K562 (cell line): Measurements from ENCODE around the gene CEP68. TPM values are rescaled to one million over a fixed set of nuclear protein-coding genes. Genes with fewer than 3 reads are reported as not detected.

Experiments
- ELF1 ChIP-seq: fragments of 200-800 bp; sonication (Bioruptor generic); IDR thresholded peaks from 2 replicates; pipeline ENCODE4 v1.6.1; 2016; ENCODE audit warnings: missing genetic modification characterization, missing compliant biosample characterization
- FOXP1 ChIP-seq: sonication (generic); formaldehyde crosslinking; IDR thresholded peaks from 2 replicates; pipeline ENCODE4 v1.8.0; 2022; ENCODE audit warnings: mild to moderate bottlenecking, missing genetic modification reagents
- LARP7 ChIP-seq: fragments of 450-650 bp; IDR thresholded peaks from 2 replicates; pipeline ENCODE4 v1.6.1; 2016
- NEUROD1 ChIP-seq: fragments of 150-350 bp; IDR thresholded peaks from 2 replicates; pipeline ENCODE4 v1.6.1; 2014; ENCODE audit warnings: borderline replicate concordance, low read length, low read depth; ENCODE audit not compliant: partially characterized antibody
- PCBP1 ChIP-seq: fragments of 200-400 bp; formaldehyde crosslinking; IDR thresholded peaks from 2 replicates; pipeline ENCODE4 v1.6.1; 2018; ENCODE audit warnings: mild to moderate bottlenecking, low read depth, low read length; ENCODE audit not compliant: poor library complexity, severe bottlenecking
- RBM15 ChIP-seq: fragments of 200-400 bp; formaldehyde crosslinking; IDR thresholded peaks from 2 replicates; pipeline ENCODE4 v1.6.1; 2018; ENCODE audit warnings: mild to moderate bottlenecking, low read length, moderate library complexity; ENCODE audit not compliant: insufficient read depth
- SIN3B ChIP-seq: fragments of 450-650 bp; IDR thresholded peaks from 2 replicates; pipeline ENCODE4 v1.6.1; 2017; ENCODE audit warnings: low read depth, mild to moderate bottlenecking, moderate library complexity
- SP2 ChIP-seq: IDR thresholded peaks from 2 replicates; pipeline ENCODE4 v1.6.1; 2011; ENCODE audit warnings: mild to moderate bottlenecking, low read depth, low read length, moderate library complexity; ENCODE audit not compliant: poor library complexity, severe bottlenecking; ENCODE audit errors: extremely low read depth
- ZFP30 ChIP-seq: fragments of 250-450 bp; sonication (Bioruptor Pico); IDR thresholded peaks from 2 replicates; pipeline ENCODE4 v1.8.0; 2022; ENCODE audit warnings: moderate library complexity, mild to moderate bottlenecking, inconsistent platforms, borderline replicate concordance
- ZNF3 ChIP-seq: fragments of 250-450 bp; sonication (Bioruptor Pico); IDR thresholded peaks from 2 replicates; pipeline ENCODE4 v1.5.0; 2021; ENCODE audit warnings: mild to moderate bottlenecking, moderate library complexity
- ZNF324 ChIP-seq: fragments of 250-450 bp; sonication (Bioruptor Pico); IDR thresholded peaks from 2 replicates; pipeline ENCODE4 v1.4.0; 2020; ENCODE audit warnings: mild to moderate bottlenecking
- polyA plus RNA-seq, 8 experiments: library from polyadenylated mRNA; depleted of rRNA in 4 of 8; stranded (reverse) in 5 of 8; unstranded in 3 of 8; fragments of >200 nt; fragmentation: Nextera tagmentation in 2 of 8; fragmentation: Illumina TruSeq in 1 of 8; extraction: Ambion mirVana in 2 of 8; extraction: Trizol in 1 of 8; gene quantifications; 2 replicates each; pipeline versions ENCODE4 v1.2.1 to v1.2.3, GENCODE V29; 2011 to 2014; ENCODE audit warnings: inconsistent platforms in 1 of 8, missing spikeins in 1 of 8
- total RNA-seq, 7 experiments: library from RNA; depleted of rRNA in 6 of 7; stranded (reverse); fragments of >200 nt in 6 of 7; fragmentation: Illumina TruSeq in 2 of 7; extraction: Trizol in 2 of 7; gene quantifications; 2 replicates each; pipeline versions ENCODE4 v1.2.1 to v1.2.3, GENCODE V29; 2011 to 2021; ENCODE audit warnings: low replicate concordance in 1 of 7
- TF ChIP-seq, protein P1 (sequence below), 2 experiments: IDR thresholded peaks in 1 of 2; conservative IDR thresholded peaks in 1 of 2; 2 replicates each; pipeline ENCODE4 v1.6.1; 2016; ENCODE audit warnings: low read depth in 2 of 2, mild to moderate bottlenecking in 1 of 2, missing compliant biosample characterization in 1 of 2, missing genetic modification characterization in 1 of 2, moderate library complexity in 1 of 2
- TF ChIP-seq, protein P2 (sequence below): sonication (generic); formaldehyde crosslinking; IDR thresholded peaks from 2 replicates; pipeline ENCODE4 v1.8.1; 2023; ENCODE audit warnings: mild to moderate bottlenecking, missing genetic modification reagents
- TF ChIP-seq, protein P3 (sequence below): fragments of 450-650 bp; formaldehyde crosslinking; IDR thresholded peaks from 2 replicates; pipeline ENCODE4 v1.4.0; 2020; ENCODE audit warnings: mild to moderate bottlenecking
- TF ChIP-seq, protein P4 (sequence below): IDR thresholded peaks from 2 replicates; pipeline ENCODE4 v1.6.1; 2011; ENCODE audit warnings: borderline replicate concordance, low read depth, mild to moderate bottlenecking, moderate library complexity, low read length; ENCODE audit not compliant: insufficient read depth, poor library complexity, severe bottlenecking
- TF ChIP-seq, protein P5 (sequence below), 2 experiments: fragments of 450-650 bp in 1 of 2; sonication (generic) in 1 of 2; formaldehyde crosslinking in 1 of 2; IDR thresholded peaks in 1 of 2; conservative IDR thresholded peaks in 1 of 2; 2 replicates each; pipeline versions ENCODE4 v1.6.1 to v1.8.1; 2016 to 2023; ENCODE audit warnings: mild to moderate bottlenecking in 2 of 2, moderate library complexity in 2 of 2, inconsistent platforms in 1 of 2, missing genetic modification reagents in 1 of 2

CEP68 gene
- total and polyA plus RNA-seq, 9 of the 15 experiments (the other 6 are each of a cell fraction or from before 2014, with no cell fraction given), result 1.4 to 8.5 (median 5.2) TPM

DNA sequence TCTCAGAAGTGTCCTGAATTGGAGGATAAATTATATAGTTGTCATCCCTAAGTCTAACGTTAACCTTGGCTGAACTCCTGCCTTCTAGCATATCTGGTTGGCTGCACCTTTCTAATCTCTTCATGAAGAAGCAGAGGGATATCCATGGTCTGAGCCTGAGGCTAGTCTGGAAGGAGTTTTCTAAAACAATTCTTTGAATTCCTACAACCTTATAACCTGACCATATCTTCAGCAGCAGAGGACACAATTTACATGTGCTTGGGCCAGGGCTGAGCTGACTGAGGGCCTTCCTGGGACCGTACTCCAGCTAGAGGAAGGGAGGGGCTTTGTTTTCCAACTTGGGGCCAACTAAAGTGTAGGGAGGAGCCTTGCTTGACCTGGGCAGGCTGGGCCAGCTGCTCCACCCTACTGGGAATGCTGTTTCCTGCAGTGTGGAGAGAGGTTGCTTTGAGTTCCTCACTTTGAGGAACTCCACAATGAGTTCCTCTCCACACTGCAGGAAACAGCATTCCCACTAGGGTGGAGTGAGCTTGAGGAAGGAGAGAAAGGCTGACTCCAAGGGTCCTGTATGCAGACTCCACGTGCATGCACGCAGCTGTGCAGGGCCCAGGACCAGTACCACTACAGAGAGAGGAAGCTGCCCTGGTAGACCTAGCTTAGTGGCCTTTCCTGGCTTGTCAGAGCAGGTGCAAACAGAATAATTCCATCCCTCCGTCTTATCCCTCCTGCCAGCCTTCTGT, 19.6 kb downstream of the CEP68 start (continued):
- TF ChIP-seq, protein P1, sequence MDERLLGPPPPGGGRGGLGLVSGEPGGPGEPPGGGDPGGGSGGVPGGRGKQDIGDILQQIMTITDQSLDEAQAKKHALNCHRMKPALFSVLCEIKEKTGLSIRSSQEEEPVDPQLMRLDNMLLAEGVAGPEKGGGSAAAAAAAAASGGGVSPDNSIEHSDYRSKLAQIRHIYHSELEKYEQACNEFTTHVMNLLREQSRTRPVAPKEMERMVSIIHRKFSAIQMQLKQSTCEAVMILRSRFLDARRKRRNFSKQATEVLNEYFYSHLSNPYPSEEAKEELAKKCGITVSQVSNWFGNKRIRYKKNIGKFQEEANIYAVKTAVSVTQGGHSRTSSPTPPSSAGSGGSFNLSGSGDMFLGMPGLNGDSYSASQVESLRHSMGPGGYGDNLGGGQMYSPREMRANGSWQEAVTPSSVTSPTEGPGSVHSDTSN (CRISPR knock-in tag; IDR thresholded peaks at IDR 0.05; ENCODE audit: low read depth), result no peak
- TF ChIP-seq, protein P1 (tag; conservative IDR thresholded peaks at IDR 0.05; ENCODE audit: low read depth), result peak; percentile 72; the same call in 1 of the 2 replicates
- TF ChIP-seq ELF1 (tag) (no peak), ZFP30 (CRISPR knock-in tag) (no peak), PCBP1 (no peak), NEUROD1 (no peak), LARP7 (no peak), ZNF324 (CRISPR knock-in tag) (no peak), SP2 (no peak), RBM15 (no peak), FOXP1 (CRISPR knock-in tag) (no peak), ZNF3 (CRISPR knock-in tag) (no peak), SIN3B (no peak)
- TF ChIP-seq, protein P2, sequence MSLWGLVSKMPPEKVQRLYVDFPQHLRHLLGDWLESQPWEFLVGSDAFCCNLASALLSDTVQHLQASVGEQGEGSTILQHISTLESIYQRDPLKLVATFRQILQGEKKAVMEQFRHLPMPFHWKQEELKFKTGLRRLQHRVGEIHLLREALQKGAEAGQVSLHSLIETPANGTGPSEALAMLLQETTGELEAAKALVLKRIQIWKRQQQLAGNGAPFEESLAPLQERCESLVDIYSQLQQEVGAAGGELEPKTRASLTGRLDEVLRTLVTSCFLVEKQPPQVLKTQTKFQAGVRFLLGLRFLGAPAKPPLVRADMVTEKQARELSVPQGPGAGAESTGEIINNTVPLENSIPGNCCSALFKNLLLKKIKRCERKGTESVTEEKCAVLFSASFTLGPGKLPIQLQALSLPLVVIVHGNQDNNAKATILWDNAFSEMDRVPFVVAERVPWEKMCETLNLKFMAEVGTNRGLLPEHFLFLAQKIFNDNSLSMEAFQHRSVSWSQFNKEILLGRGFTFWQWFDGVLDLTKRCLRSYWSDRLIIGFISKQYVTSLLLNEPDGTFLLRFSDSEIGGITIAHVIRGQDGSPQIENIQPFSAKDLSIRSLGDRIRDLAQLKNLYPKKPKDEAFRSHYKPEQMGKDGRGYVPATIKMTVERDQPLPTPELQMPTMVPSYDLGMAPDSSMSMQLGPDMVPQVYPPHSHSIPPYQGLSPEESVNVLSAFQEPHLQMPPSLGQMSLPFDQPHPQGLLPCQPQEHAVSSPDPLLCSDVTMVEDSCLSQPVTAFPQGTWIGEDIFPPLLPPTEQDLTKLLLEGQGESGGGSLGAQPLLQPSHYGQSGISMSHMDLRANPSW (CRISPR knock-in tag), result no peak
- TF ChIP-seq, protein P3, sequence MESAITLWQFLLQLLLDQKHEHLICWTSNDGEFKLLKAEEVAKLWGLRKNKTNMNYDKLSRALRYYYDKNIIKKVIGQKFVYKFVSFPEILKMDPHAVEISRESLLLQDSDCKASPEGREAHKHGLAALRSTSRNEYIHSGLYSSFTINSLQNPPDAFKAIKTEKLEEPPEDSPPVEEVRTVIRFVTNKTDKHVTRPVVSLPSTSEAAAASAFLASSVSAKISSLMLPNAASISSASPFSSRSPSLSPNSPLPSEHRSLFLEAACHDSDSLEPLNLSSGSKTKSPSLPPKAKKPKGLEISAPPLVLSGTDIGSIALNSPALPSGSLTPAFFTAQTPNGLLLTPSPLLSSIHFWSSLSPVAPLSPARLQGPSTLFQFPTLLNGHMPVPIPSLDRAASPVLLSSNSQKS (CRISPR knock-in tag), result no peak
- TF ChIP-seq, protein P4, sequence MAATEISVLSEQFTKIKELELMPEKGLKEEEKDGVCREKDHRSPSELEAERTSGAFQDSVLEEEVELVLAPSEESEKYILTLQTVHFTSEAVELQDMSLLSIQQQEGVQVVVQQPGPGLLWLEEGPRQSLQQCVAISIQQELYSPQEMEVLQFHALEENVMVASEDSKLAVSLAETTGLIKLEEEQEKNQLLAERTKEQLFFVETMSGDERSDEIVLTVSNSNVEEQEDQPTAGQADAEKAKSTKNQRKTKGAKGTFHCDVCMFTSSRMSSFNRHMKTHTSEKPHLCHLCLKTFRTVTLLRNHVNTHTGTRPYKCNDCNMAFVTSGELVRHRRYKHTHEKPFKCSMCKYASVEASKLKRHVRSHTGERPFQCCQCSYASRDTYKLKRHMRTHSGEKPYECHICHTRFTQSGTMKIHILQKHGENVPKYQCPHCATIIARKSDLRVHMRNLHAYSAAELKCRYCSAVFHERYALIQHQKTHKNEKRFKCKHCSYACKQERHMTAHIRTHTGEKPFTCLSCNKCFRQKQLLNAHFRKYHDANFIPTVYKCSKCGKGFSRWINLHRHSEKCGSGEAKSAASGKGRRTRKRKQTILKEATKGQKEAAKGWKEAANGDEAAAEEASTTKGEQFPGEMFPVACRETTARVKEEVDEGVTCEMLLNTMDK, result no peak
- TF ChIP-seq, protein P5, sequence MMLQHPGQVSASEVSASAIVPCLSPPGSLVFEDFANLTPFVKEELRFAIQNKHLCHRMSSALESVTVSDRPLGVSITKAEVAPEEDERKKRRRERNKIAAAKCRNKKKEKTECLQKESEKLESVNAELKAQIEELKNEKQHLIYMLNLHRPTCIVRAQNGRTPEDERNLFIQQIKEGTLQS (IDR thresholded peaks at IDR 0.05), result no peak
- TF ChIP-seq, protein P5 (CRISPR knock-in tag; conservative IDR thresholded peaks at IDR 0.05), result no peak
